ENCODE measurements around the gene DENND2A.

Gene DENND2A

GRCh38 chr7:140518370-140519006 lies 122.1 kb downstream of the DENND2A start:
- Histone ChIP-seq H3K4me3 (ENCODE audit: low read length) (no peak overlapping the region), H3K36me3 (ENCODE audit: control insufficient read depth, low read length) (no peaks in the 10 kb centered on the region), H3K9me3 (ENCODE audit: control insufficient read depth, insufficient read depth, low read length) (no peaks in the 10 kb centered on the region), H3K79me2 (ENCODE audit: control insufficient read depth, low read length) (no peaks in the 10 kb centered on the region), H3F3A (ENCODE audit: control insufficient read depth, insufficient read depth) (no peaks in the 10 kb centered on the region), H4K20me1 (ENCODE audit: control insufficient read depth, insufficient read depth, low read depth, low read length) (peaks cover 5% of the 10 kb centered on the region; the same call in 1 of the 2 replicates), H3K27ac (ENCODE audit: low read depth, low read length) (no peak overlapping the region), H3K27me3 (ENCODE audit: control insufficient read depth, low read length) (no peaks in the 10 kb centered on the region), H3K9me2 (replicated peaks; ENCODE audit: control insufficient read depth, low read length) (no peaks in the 10 kb centered on the region), H3K4me1 (ENCODE audit: control insufficient read depth, low read length) (no peaks in the 10 kb centered on the region), H3K4me2 (ENCODE audit: low read length) (no peak overlapping the region)
- TF ChIP-seq CTCF (IDR thresholded peaks at IDR 0.05; ENCODE audit: low read depth, low read length, poor library complexity, severe bottlenecking) (no peak), EZH2phosphoT487 (IDR thresholded peaks at IDR 0.05; ENCODE audit: borderline replicate concordance, low read length) (no peak)

GRCh38 chr7:140517546-140518369 lies 122.9 kb downstream of the DENND2A start:
- H3K4me1 ChIP-seq (ENCODE audit: control insufficient read depth, low read length): no peaks in the 10 kb centered on the region
- no peaks in the 10 kb centered on the region for H3K27me3 ChIP-seq (ENCODE audit: control insufficient read depth, low read length)
- no peaks in the 10 kb centered on the region for H3K9me2 ChIP-seq (replicated peaks; ENCODE audit: control insufficient read depth, low read length)
- H3K79me2 ChIP-seq (ENCODE audit: control insufficient read depth, low read length): no peaks in the 10 kb centered on the region
- peaks cover 5% of the 10 kb centered on the region; the same call in 1 of the 2 replicates for H4K20me1 ChIP-seq (ENCODE audit: control insufficient read depth, insufficient read depth, low read depth, low read length)
- H3F3A ChIP-seq (ENCODE audit: control insufficient read depth, insufficient read depth): no peaks in the 10 kb centered on the region
- H3K36me3 ChIP-seq (ENCODE audit: control insufficient read depth, low read length): no peaks in the 10 kb centered on the region
- no peak overlapping the region for H3K4me3 ChIP-seq (ENCODE audit: low read length)
- H3K27ac ChIP-seq (ENCODE audit: low read depth, low read length): no peak overlapping the region
- H3K9me3 ChIP-seq (ENCODE audit: control insufficient read depth, insufficient read depth, low read length): no peaks in the 10 kb centered on the region
- TF ChIP-seq EZH2phosphoT487 (IDR thresholded peaks at IDR 0.05; ENCODE audit: borderline replicate concordance, low read length) (no peak), CTCF (IDR thresholded peaks at IDR 0.05; ENCODE audit: low read depth, low read length, poor library complexity, severe bottlenecking) (peak; percentile 90)
- no peak overlapping the region for H3K4me2 ChIP-seq (ENCODE audit: low read length)

- no peaks in the 10 kb centered on the region for H3K4me1 ChIP-seq (ENCODE audit: control insufficient read depth, low read length)
- H3K36me3 ChIP-seq (ENCODE audit: control insufficient read depth, low read length): no peaks in the 10 kb centered on the region
- H3K9me2 ChIP-seq (replicated peaks; ENCODE audit: control insufficient read depth, low read length): no peaks in the 10 kb centered on the region
- no peaks in the 10 kb centered on the region for H3K79me2 ChIP-seq (ENCODE audit: control insufficient read depth, low read length)
- H3K4me2 ChIP-seq (ENCODE audit: low read length): no peak overlapping the region
- no peaks in the 10 kb centered on the region for H3F3A ChIP-seq (ENCODE audit: control insufficient read depth, insufficient read depth)
- H4K20me1 ChIP-seq (ENCODE audit: control insufficient read depth, insufficient read depth, low read depth, low read length): peaks cover 5% of the 10 kb centered on the region; the same call in 1 of the 2 replicates
- H3K27me3 ChIP-seq (ENCODE audit: control insufficient read depth, low read length): no peaks in the 10 kb centered on the region
- no peak overlapping the region for H3K27ac ChIP-seq (ENCODE audit: low read depth, low read length)
- H3K9me3 ChIP-seq (ENCODE audit: control insufficient read depth, insufficient read depth, low read length): no peaks in the 10 kb centered on the region
- no peak overlapping the region for H3K4me3 ChIP-seq (ENCODE audit: low read length)
- TF ChIP-seq EZH2phosphoT487 (IDR thresholded peaks at IDR 0.05; ENCODE audit: borderline replicate concordance, low read length) (no peak), CTCF (IDR thresholded peaks at IDR 0.05; ENCODE audit: low read depth, low read length, poor library complexity, severe bottlenecking) (no peak)
These were observed 128.2 kb downstream of the DENND2A start for GRCh38 chr7:140512317-140513000.

All from DOHH2 (cell line).